HCT116 (cell line): Measurements from ENCODE around the gene UMODL1.

Source experiments
- CBX3 ChIP-seq: IDR thresholded peaks from 2 replicates; pipeline ENCODE4 v1.6.1; 2012; ENCODE audit warnings: low read depth
- CEBPB ChIP-seq: IDR thresholded peaks from 2 replicates; pipeline ENCODE4 v1.6.1; 2012; ENCODE audit warnings: low read depth
- CTCF ChIP-seq, 3 experiments: fragments of 200-600 bp in 1 of 3; sonication (generic) in 1 of 3; IDR thresholded peaks in 2 of 3; conservative IDR thresholded peaks in 1 of 3; 2 replicates each; pipeline ENCODE4 v1.5.1; 2012 to 2017; ENCODE audit warnings: low read depth in 2 of 3, low read length in 2 of 3, antibody characterized with exemption in 1 of 3, borderline replicate concordance in 1 of 3, control low read depth in 1 of 3, mild to moderate bottlenecking in 1 of 3, mixed read lengths in 1 of 3, mixed run types in 1 of 3, moderate library complexity in 1 of 3; ENCODE audit not compliant: insufficient read depth in 1 of 3
- EZH2 ChIP-seq: fragments of 200-600 bp; sonication (generic); IDR thresholded peaks from 2 replicates; pipeline ENCODE4 v1.6.1; 2017; ENCODE audit warnings: antibody characterized with exemption, mixed run types
- FOSL1 ChIP-seq: IDR thresholded peaks from 2 replicates; pipeline ENCODE4 v1.6.1; 2012; ENCODE audit warnings: low read depth
- POLR2AphosphoS5 ChIP-seq: IDR thresholded peaks from 2 replicates; pipeline ENCODE4 v1.6.1; 2011; ENCODE audit warnings: mild to moderate bottlenecking, low read depth, low read length, moderate library complexity
- YY1 ChIP-seq: IDR thresholded peaks from 2 replicates; pipeline ENCODE4 v1.6.1; 2011; ENCODE audit warnings: low read length, low read depth, moderate library complexity, mild to moderate bottlenecking; ENCODE audit not compliant: insufficient replicate concordance; ENCODE audit errors: extremely low read depth
- ZFX ChIP-seq: fragments of 450-650 bp; IDR thresholded peaks from 2 replicates; pipeline ENCODE4 v1.6.1; 2017

- TF ChIP-seq YY1 (no peak), EZH2 (no peak), CBX3 (no peak), CTCF (IDR thresholded peaks at IDR 0.05 in 2 of 3, conservative IDR thresholded peaks at IDR 0.05 in 1 of 3; ENCODE audit: borderline replicate concordance in 1 of 3, insufficient read depth in 1 of 3, low read depth in 2 of 3, low read length in 2 of 3) (no peak), CEBPB (no peak), FOSL1 (no peak), POLR2AphosphoS5 (no peak), ZFX (no peak)
These were observed 30.1 kb downstream of the UMODL1 start for GRCh38 chr21:42101246-42101645.
